Smooth muscle cell (in vitro differentiated cells): ENCODE data around the gene TMEM80. TPM values are rescaled to one million over a fixed set of nuclear protein-coding genes. Genes with fewer than 3 reads are reported as not detected.
"Not testable (repeated sequence)": the region's sequence is repeated elsewhere in the genome, so short reads cannot be mapped to it uniquely, and the experiment has no call there.

Experiments
- DNase-seq: peaks from one replicate; lab custom pipeline; 2025; ENCODE audit not compliant: unreplicated experiment; lab: John Stamatoyannopoulos, UW
- H2AFZ ChIP-seq: fragments of 200-600 bp; sonication (generic); 2 replicates; pipeline ENCODE4 v1.6.0; 2016; ENCODE audit warnings: antibody characterized with exemption, low read depth, mild to moderate bottlenecking
- H3F3A ChIP-seq: fragments of 200-600 bp; sonication (generic); 2 replicates; pipeline ENCODE4 v1.6.0; 2017; ENCODE audit warnings: antibody characterized with exemption, low read depth
- H3K27ac ChIP-seq: fragments of 200-600 bp; sonication (generic); 2 replicates; pipeline ENCODE4 v1.5.1; 2016; ENCODE audit warnings: low read depth, mild to moderate bottlenecking
- H3K27me3 ChIP-seq: fragments of 200-600 bp; sonication (generic); 2 replicates; pipeline ENCODE4 v1.6.1; 2016; ENCODE audit warnings: low read depth, mild to moderate bottlenecking
- H3K36me3 ChIP-seq: fragments of 200-600 bp; sonication (generic); 2 replicates; pipeline ENCODE4 v1.5.1; 2016; ENCODE audit warnings: low read depth
- H3K4me1 ChIP-seq: fragments of 200-600 bp; sonication (generic); 2 replicates; pipeline ENCODE4 v1.5.1; 2016; ENCODE audit warnings: low read depth
- H3K4me2 ChIP-seq: fragments of 200-600 bp; sonication (generic); 2 replicates; pipeline ENCODE4 v1.6.0; 2016; ENCODE audit warnings: mild to moderate bottlenecking
- H3K4me3 ChIP-seq: fragments of 200-600 bp; sonication (generic); 2 replicates; pipeline ENCODE4 v1.5.1; 2016; ENCODE audit warnings: mild to moderate bottlenecking
- H3K79me2 ChIP-seq: fragments of 200-600 bp; sonication (generic); 2 replicates; pipeline ENCODE4 v1.6.0; 2016; ENCODE audit warnings: low read depth, mild to moderate bottlenecking
- H3K9ac ChIP-seq: fragments of 200-600 bp; sonication (generic); 2 replicates; pipeline ENCODE4 v1.6.0; 2016; ENCODE audit warnings: low read depth
- H3K9me3 ChIP-seq: fragments of 200-600 bp; sonication (generic); replicated peaks from 2 replicates; pipeline ENCODE4 v1.5.1; 2016; ENCODE audit warnings: low read depth
- H4K20me1 ChIP-seq: fragments of 200-600 bp; sonication (generic); 2 replicates; pipeline ENCODE4 v1.6.0; 2016; ENCODE audit warnings: low read depth
- WGBS: methylation state at CpG from one replicate; pipeline ENCODE4 v1.1.7; 2016; ENCODE audit warnings: low lambda C conversion rate; 5-methylcytosine and 5-hydroxymethylcytosine counted together
- polyA plus RNA-seq: library from polyadenylated mRNA; unstranded; fragments of >200 nt; fragmentation: Nextera tagmentation; extraction: Ambion mirVana; gene quantifications from 2 replicates; pipeline ENCODE4 v1.2.1, GENCODE V29; 2016
- total RNA-seq: library from RNA; depleted of rRNA; stranded (reverse); fragments of >200 nt; gene quantifications from 2 replicates; pipeline ENCODE4 v1.2.3, GENCODE V29; 2014
- TF ChIP-seq, protein P1 (sequence below): fragments of 200-600 bp; sonication (generic); IDR thresholded peaks from 2 replicates; pipeline ENCODE4 v1.5.1; 2017; ENCODE audit warnings: borderline replicate concordance, mild to moderate bottlenecking, antibody characterized with exemption; ENCODE audit not compliant: insufficient read depth, poor library complexity, severe bottlenecking

Gene TMEM80
- total and polyA plus RNA-seq, 2 experiments from 2014 or later = 5.5 to 14.3 TPM

- H3K9ac ChIP-seq = no peak overlapping the region
- no peak overlapping the region for H3K4me2 ChIP-seq
- no peaks in the 10 kb centered on the region for H3K9me3 ChIP-seq
- no peaks in the 10 kb centered on the region for H4K20me1 ChIP-seq
- no peaks in the 10 kb centered on the region for H3K4me1 ChIP-seq
- H3K4me3 ChIP-seq = no peak overlapping the region
- H3K27me3 ChIP-seq = no peaks in the 10 kb centered on the region
- H3K27ac ChIP-seq = no peak overlapping the region
- 66% methylated on average over 11 of the region's 11 CpGs for WGBS
- H3K79me2 ChIP-seq = no peaks in the 10 kb centered on the region
- TF ChIP-seq, protein P1, sequence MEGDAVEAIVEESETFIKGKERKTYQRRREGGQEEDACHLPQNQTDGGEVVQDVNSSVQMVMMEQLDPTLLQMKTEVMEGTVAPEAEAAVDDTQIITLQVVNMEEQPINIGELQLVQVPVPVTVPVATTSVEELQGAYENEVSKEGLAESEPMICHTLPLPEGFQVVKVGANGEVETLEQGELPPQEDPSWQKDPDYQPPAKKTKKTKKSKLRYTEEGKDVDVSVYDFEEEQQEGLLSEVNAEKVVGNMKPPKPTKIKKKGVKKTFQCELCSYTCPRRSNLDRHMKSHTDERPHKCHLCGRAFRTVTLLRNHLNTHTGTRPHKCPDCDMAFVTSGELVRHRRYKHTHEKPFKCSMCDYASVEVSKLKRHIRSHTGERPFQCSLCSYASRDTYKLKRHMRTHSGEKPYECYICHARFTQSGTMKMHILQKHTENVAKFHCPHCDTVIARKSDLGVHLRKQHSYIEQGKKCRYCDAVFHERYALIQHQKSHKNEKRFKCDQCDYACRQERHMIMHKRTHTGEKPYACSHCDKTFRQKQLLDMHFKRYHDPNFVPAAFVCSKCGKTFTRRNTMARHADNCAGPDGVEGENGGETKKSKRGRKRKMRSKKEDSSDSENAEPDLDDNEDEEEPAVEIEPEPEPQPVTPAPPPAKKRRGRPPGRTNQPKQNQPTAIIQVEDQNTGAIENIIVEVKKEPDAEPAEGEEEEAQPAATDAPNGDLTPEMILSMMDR = no peak
- no peaks in the 10 kb centered on the region for H3F3A ChIP-seq
- no peaks in the 10 kb centered on the region for H3K36me3 ChIP-seq
- DNase-seq = no peak
- no peak overlapping the region for H2AFZ ChIP-seq
Measured at GRCh38 chr11:737366-737765, 41.8 kb downstream of the TMEM80 start.

- not testable (repeated sequence) for H3K4me1 ChIP-seq, H3K9me3 ChIP-seq, H4K20me1 ChIP-seq, H2AFZ ChIP-seq, H3K4me2 ChIP-seq, H3K79me2 ChIP-seq, DNase-seq, H3F3A ChIP-seq, H3K9ac ChIP-seq, H3K36me3 ChIP-seq, H3K27me3 ChIP-seq, H3K4me3 ChIP-seq
- WGBS = 70% methylated on average over 10 of the region's 10 CpGs
- H3K27ac ChIP-seq = peak overlapping the region; percentile 19
Measured at GRCh38 chr11:737899-738298, 42.3 kb downstream of the TMEM80 start.

- Histone ChIP-seq H3K9ac (no peak overlapping the region), H3K27ac (no peak overlapping the region), H3K27me3 (no peaks in the 10 kb centered on the region), H3K4me2 (no peak overlapping the region), H3F3A (no peaks in the 10 kb centered on the region), H3K36me3 (no peaks in the 10 kb centered on the region), H3K4me3 (no peak overlapping the region), H3K9me3 (no peaks in the 10 kb centered on the region), H4K20me1 (no peaks in the 10 kb centered on the region), H2AFZ (no peak overlapping the region), H3K4me1 (no peaks in the 10 kb centered on the region), H3K79me2 (no peaks in the 10 kb centered on the region)
- TF ChIP-seq, protein P1 = no peak
- DNase-seq = no peak
- 93% methylated on average over 3 of the region's 3 CpGs for WGBS
Measured at GRCh38 chr11:742156-742546, 46.5 kb downstream of the TMEM80 start.

GRCh38 chr11:742571-743201, 47.1 kb downstream of the TMEM80 start:
- no peak for DNase-seq
- H3K27ac ChIP-seq = no peak overlapping the region
- TF ChIP-seq, protein P1 = no peak
- H3K36me3 ChIP-seq = no peaks in the 10 kb centered on the region
- H3K4me2 ChIP-seq = no peak overlapping the region
- H3K9ac ChIP-seq = no peak overlapping the region
- no peaks in the 10 kb centered on the region for H3K4me1 ChIP-seq
- no peak overlapping the region for H3K4me3 ChIP-seq
- H4K20me1 ChIP-seq = no peaks in the 10 kb centered on the region
- H3F3A ChIP-seq = no peaks in the 10 kb centered on the region
- 93% methylated on average over 4 of the region's 4 CpGs for WGBS
- H3K79me2 ChIP-seq = peaks cover 4% of the 10 kb centered on the region
- H2AFZ ChIP-seq = no peak overlapping the region
- no peaks in the 10 kb centered on the region for H3K27me3 ChIP-seq
- no peaks in the 10 kb centered on the region for H3K9me3 ChIP-seq
